SH-SY5Y (cell line): Measurements from ENCODE around the gene FOXC2.

Experiments
- GATA2 ChIP-seq: IDR thresholded peaks from 2 replicates; pipeline ENCODE4 v1.6.1; 2011; ENCODE audit warnings: mild to moderate bottlenecking, low read depth, low read length
- GATA3 ChIP-seq: IDR thresholded peaks from 2 replicates; pipeline ENCODE4 v1.6.1; 2011; ENCODE audit warnings: low read depth, mild to moderate bottlenecking, low read length, moderate library complexity

GRCh38 chr16:86594721-86595120, 28.1 kb downstream of the FOXC2 start:
- TF ChIP-seq GATA3 (no peak), GATA2 (no peak)
